Midbrain (tissue), 1 donor: Measurements from ENCODE around the gene GSTM1.
A peak's percentile ranks its signal among the peaks of the same experiment; 100 is the strongest.

Source experiments
- DNase-seq: peaks from one replicate; lab custom pipeline; 2025; lab: John Stamatoyannopoulos, UW

Gene GSTM1

GRCh38 chr1:109726728-109727373, 39.2 kb downstream of the GSTM1 start:
- DNase-seq, result no peak

- no peak for DNase-seq
These were observed 41.3 kb downstream of the GSTM1 start for GRCh38 chr1:109728870-109729269.

- no peak for DNase-seq
These were observed 43.0 kb downstream of the GSTM1 start for GRCh38 chr1:109730666-109731065.

- DNase-seq, result no peak
These were observed 44.8 kb downstream of the GSTM1 start for GRCh38 chr1:109732390-109732881.

- no peak for DNase-seq
These were observed 45.7 kb downstream of the GSTM1 start for GRCh38 chr1:109733236-109733870.

- peak; percentile 74 for DNase-seq
These were observed 52.4 kb downstream of the GSTM1 start for GRCh38 chr1:109739738-109740614.

GRCh38 chr1:109740615-109741373, 53.2 kb downstream of the GSTM1 start, which contains the start of gene GSTM3:
TSS of gene GSTM3 (minus strand) at chr1:109741038. CDS start at chr1:109740287, 751 bp downstream.
- no peak for DNase-seq
